COR-L47 (cell line): ENCODE results near the gene MAGEB5.
"Not testable (repeated sequence)": the region's sequence is repeated elsewhere in the genome, so short reads cannot be mapped to it uniquely, and the experiment has no call there.

Experiments used
- DNase-seq: peaks from one replicate; lab custom pipeline; 2025; lab: John Stamatoyannopoulos, UW

Gene MAGEB5

GRCh38 chrX:26215869-26216268 lies at the start of gene MAGEB5:
Gene MAGEB5, plus strand, starts transcription at chrX:26216169. Its CDS starts 1,133 bp downstream, at chrX:26217302.
- DNase-seq, result no peak

GRCh38 chrX:26192204-26192603 lies 23.8 kb upstream of the MAGEB5 start, which contains the start of gene MAGEB6:
Gene MAGEB6, plus strand, starts transcription at chrX:26192440. Its CDS starts 1,407 bp downstream, at chrX:26193847.
- DNase-seq, result no peak

GRCh38 chrX:26203561-26203960 lies 12.4 kb upstream of the MAGEB5 start:
- DNase-seq, result no peak

- DNase-seq, result not testable (repeated sequence)
Observed at GRCh38 chrX:26204717-26205116, 11.3 kb upstream of the MAGEB5 start.

GRCh38 chrX:26208012-26208411 lies 8.0 kb upstream of the MAGEB5 start:
- no peak for DNase-seq

- no peak for DNase-seq
Observed at GRCh38 chrX:26219351-26219750, 3.4 kb downstream of the MAGEB5 start.

GRCh38 chrX:26234177-26234576 lies 18.2 kb downstream of the MAGEB5 start:
- no peak for DNase-seq

GRCh38 chrX:26253526-26253925 lies 37.6 kb downstream of the MAGEB5 start:
- no peak for DNase-seq

- no peak for DNase-seq
Observed at GRCh38 chrX:26254436-26254835, 38.5 kb downstream of the MAGEB5 start.

- DNase-seq, result no peak
Observed at GRCh38 chrX:26262121-26262523, 46.2 kb downstream of the MAGEB5 start.
